HG02870 (cell line): ENCODE results near the gene RGS6.

Experiments
- ATAC-seq: cut with Tn5 transposase; IDR thresholded peaks from one replicate; pipeline ENCODE4 v1.9.1; 2021; ENCODE audit warnings: mild to moderate bottlenecking, moderate library complexity; ENCODE audit not compliant: unreplicated experiment

The RGS6 gene

GRCh38 chr14:72305561-72305960 lies 373.3 kb downstream of the RGS6 start:
- ATAC-seq: no peak

GRCh38 chr14:72308967-72309485 lies 376.8 kb downstream of the RGS6 start:
- no peak for ATAC-seq

- no peak for ATAC-seq
Observed at GRCh38 chr14:72311116-72311515, 378.9 kb downstream of the RGS6 start.

- ATAC-seq: no peak
Observed at GRCh38 chr14:72311516-72311915, 379.3 kb downstream of the RGS6 start.

GRCh38 chr14:72314808-72315435 lies 382.7 kb downstream of the RGS6 start:
- ATAC-seq: no peak

- ATAC-seq: no peak
Observed at GRCh38 chr14:72315714-72316113, 383.5 kb downstream of the RGS6 start.

GRCh38 chr14:72318648-72319047 lies 386.4 kb downstream of the RGS6 start:
- no peak for ATAC-seq

- ATAC-seq: no peak
Observed at GRCh38 chr14:72332046-72332445, 399.8 kb downstream of the RGS6 start.

GRCh38 chr14:72332871-72333270 lies 400.6 kb downstream of the RGS6 start:
- no peak for ATAC-seq

- no peak for ATAC-seq
Observed at GRCh38 chr14:72333357-72333756, 401.1 kb downstream of the RGS6 start.

- ATAC-seq: no peak
Observed at GRCh38 chr14:72336311-72336980, 404.2 kb downstream of the RGS6 start.

GRCh38 chr14:72341237-72341636 lies 409.0 kb downstream of the RGS6 start:
- ATAC-seq: no peak

GRCh38 chr14:72341686-72342085 lies 409.5 kb downstream of the RGS6 start:
- no peak for ATAC-seq

- ATAC-seq: no peak
Observed at GRCh38 chr14:72347118-72347517, 414.9 kb downstream of the RGS6 start.

- ATAC-seq: no peak
Observed at GRCh38 chr14:72350215-72350614, 418.0 kb downstream of the RGS6 start.

- ATAC-seq: no peak
Observed at GRCh38 chr14:72352012-72352411, 419.8 kb downstream of the RGS6 start.

- no peak for ATAC-seq
Observed at GRCh38 chr14:72366619-72367018, 434.4 kb downstream of the RGS6 start.

GRCh38 chr14:72369106-72369505 lies 436.9 kb downstream of the RGS6 start:
- ATAC-seq: no peak

GRCh38 chr14:72377016-72377415 lies 444.8 kb downstream of the RGS6 start:
- ATAC-seq: no peak

GRCh38 chr14:72380456-72380855 lies 448.2 kb downstream of the RGS6 start:
- no peak for ATAC-seq

- no peak for ATAC-seq
Observed at GRCh38 chr14:72383865-72384264, 451.6 kb downstream of the RGS6 start.

GRCh38 chr14:72387726-72388125 lies 455.5 kb downstream of the RGS6 start:
- ATAC-seq: no peak

GRCh38 chr14:72389200-72389599 lies 457.0 kb downstream of the RGS6 start:
- ATAC-seq: no peak
